Esophagus (tissue), 2 donors: Measurements from ENCODE around the gene SMOC2. TPM values are rescaled to one million over a fixed set of nuclear protein-coding genes. Genes with fewer than 3 reads are reported as not detected.
A peak's percentile ranks its signal among the peaks of the same experiment; 100 is the strongest.

Source experiments
- H3K27ac ChIP-seq, 2 donors: one replicate each; pipeline ENCODE4 v1.5.1; 2013; ENCODE audit warnings: low read depth in 2 of 2, mild to moderate bottlenecking in 2 of 2, inconsistent platforms in 1 of 2, low read length in 1 of 2, moderate library complexity in 1 of 2
- H3K27me3 ChIP-seq, 2 donors: one replicate each; pipeline ENCODE4 v1.6.1; 2013; ENCODE audit warnings: low read length in 2 of 2, control low read depth in 1 of 2, mild to moderate bottlenecking in 1 of 2; ENCODE audit not compliant: insufficient read depth in 2 of 2, control insufficient read depth in 1 of 2
- H3K36me3 ChIP-seq, 2 donors: one replicate each; pipeline ENCODE4 v1.6.1; 2013; ENCODE audit warnings: low read length in 1 of 2; ENCODE audit not compliant: control insufficient read depth in 2 of 2, insufficient read depth in 2 of 2
- H3K4me1 ChIP-seq, 2 donors: one replicate each; pipeline ENCODE4 v1.6.1; 2013; ENCODE audit warnings: low read length in 1 of 2; ENCODE audit not compliant: control insufficient read depth in 2 of 2, insufficient read depth in 2 of 2
- H3K4me3 ChIP-seq, 2 donors: one replicate each; pipeline ENCODE4 v1.5.1; 2013; ENCODE audit warnings: low read length in 2 of 2, mild to moderate bottlenecking in 2 of 2, low read depth in 1 of 2, moderate library complexity in 1 of 2
- H3K9me3 ChIP-seq, 2 donors: one replicate each; pipeline ENCODE4 v1.6.1; 2013; ENCODE audit warnings: mild to moderate bottlenecking in 2 of 2, low read depth in 1 of 2, low read length in 1 of 2, moderate library complexity in 1 of 2; ENCODE audit not compliant: control insufficient read depth in 2 of 2, insufficient read depth in 1 of 2
- WGBS, 2 donors: extraction: QIAGEN DNeasy Blood & Tissue Kit; methylation state at CpG; one replicate each; pipeline ENCODE4 v1.1.7; 2013; 5-methylcytosine and 5-hydroxymethylcytosine counted together
- polyA plus RNA-seq, 2 donors: library from polyadenylated mRNA; stranded (reverse); fragments of 200-250 nt; gene quantifications; one replicate each; pipeline ENCODE4 v1.2.3, GENCODE V29; 2013
- donor health status: healthy with polysubstance abuse.
- donor health status: Bipolar disorder and iron deficiency.

Gene SMOC2
- polyA plus RNA-seq, 2 donors, result 4.6 to 14.4 TPM

DNA sequence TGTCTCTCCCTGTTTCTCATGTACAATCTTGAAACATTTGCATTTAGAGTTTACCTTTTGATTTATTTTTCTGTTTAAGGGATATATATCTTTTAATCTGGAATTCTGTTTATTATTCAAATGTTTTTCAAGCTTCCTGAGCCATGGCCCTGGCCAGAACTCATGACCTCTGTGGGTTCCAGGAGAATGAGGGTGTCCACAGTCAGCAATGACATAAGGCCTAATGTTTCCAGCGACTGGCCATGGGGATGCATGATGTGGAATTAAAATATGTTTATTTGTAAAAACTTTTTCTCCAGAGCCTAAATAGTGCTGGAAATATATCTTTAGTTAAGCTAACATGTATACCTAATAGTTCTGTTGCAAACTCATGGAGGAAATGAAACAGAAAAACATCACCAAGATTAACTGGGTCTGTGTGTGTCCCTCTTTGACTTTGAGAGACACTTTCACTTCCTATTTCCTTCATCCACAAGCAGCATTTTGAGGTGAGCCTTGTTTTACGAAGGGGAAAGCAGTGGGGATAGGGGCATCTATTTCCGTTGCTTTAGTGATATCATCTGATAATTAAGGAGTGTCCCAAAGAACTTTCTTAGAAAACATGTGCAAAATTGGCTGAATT lies 87.6 kb downstream of the SMOC2 start:
- WGBS, 2 donors, result 65 to 89% methylated on average over 3 of the region's 3 CpGs
- Histone ChIP-seq H3K27me3 (no peaks in the 10 kb centered on the region), H3K4me3 (no peak overlapping the region), H3K4me1 (peaks cover 0 to 3% of the 10 kb centered on the region in 2 donors), H3K9me3 (no peaks in the 10 kb centered on the region), H3K36me3 (no peaks in the 10 kb centered on the region), H3K27ac (no peak overlapping the region)

DNA sequence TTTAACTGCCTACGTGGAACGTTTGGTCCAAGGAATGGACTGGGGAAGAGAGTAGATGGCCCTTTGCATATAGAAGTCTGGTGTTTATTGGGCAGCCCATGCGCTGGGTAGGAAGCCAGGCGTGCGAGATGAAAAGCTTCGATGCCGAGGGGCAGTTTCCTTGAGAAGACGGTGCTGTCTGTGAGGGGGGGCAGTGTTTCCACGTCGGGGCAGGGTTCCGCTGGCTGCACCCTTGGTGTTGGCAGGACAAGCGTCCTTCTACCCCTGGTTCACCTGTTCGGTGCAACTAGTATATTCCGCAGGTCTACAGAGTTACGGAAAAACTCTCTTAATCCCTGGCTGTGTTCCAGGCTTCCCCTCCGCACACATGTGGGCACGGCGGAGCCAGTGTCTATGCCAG lies 88.2 kb downstream of the SMOC2 start:
- 91 to 93% methylated on average over 18 of the region's 18 CpGs for WGBS, 2 donors
- H3K9me3 ChIP-seq, result no peaks in the 10 kb centered on the region

DNA sequence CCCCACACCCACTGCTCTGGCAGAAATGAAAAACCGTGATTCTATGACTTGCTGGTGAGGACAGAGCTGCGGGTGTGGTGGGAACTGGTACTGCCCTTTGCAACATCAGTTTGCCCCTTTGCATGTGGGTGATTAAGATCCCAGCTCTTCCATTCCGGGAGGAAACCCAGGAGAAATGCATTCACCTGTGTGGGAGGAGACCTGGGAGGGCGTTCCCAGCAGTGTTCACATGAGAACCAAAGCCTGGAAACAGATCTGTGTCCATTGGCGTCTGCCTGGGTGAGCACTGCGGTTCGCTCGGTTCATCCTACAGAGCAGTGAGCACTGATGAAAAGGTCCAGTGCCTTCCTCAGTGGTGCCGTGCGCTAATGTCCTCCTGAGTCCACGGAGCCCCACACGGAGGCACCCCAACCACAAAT lies 89.7 kb downstream of the SMOC2 start:
- Histone ChIP-seq H3K4me1 (no peaks in the 10 kb centered on the region), H3K27me3 (no peaks in the 10 kb centered on the region), H3K9me3 (no peaks in the 10 kb centered on the region), H3K27ac (no peak overlapping the region), H3K4me3 (no peak overlapping the region), H3K36me3 (no peaks in the 10 kb centered on the region)
- WGBS, 2 donors, result 79 to 83% methylated on average over 12 of the region's 12 CpGs

More for the DNA sequence above, 88.2 kb downstream of the SMOC2 start:
- no peaks in the 10 kb centered on the region for H3K36me3 ChIP-seq
- no peak overlapping the region for H3K4me3 ChIP-seq
- no peak overlapping the region for H3K27ac ChIP-seq
- H3K27me3 ChIP-seq, result no peaks in the 10 kb centered on the region
- H3K4me1 ChIP-seq, result peaks cover 0 to 3% of the 10 kb centered on the region in 2 donors

DNA sequence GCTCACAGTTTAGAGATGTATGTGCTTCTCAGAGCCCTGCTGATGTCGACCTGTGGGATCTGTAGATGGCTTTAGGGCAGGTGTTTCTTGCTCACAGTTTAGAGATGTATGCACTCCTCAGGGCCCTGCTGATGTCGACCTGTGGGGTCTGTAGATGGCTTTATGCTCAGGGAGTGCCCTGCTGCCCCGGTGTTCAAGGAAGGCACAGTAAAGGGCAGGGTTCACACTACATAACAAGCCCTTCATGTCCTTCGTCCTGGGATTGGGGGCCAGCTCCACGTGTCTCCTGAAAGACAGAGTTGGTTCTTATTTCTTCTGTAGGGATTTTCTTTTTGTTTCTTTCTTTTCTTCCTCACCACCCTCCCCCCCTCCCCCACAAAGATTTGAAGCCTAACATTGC lies 91.1 kb downstream of the SMOC2 start:
- Histone ChIP-seq H3K36me3 (no peaks in the 10 kb centered on the region), H3K4me1 (peaks cover 0 to 2% of the 10 kb centered on the region in 2 donors), H3K9me3 (no peaks in the 10 kb centered on the region), H3K4me3 (no peak overlapping the region), H3K27ac (no peak overlapping the region), H3K27me3 (no peaks in the 10 kb centered on the region)
- 71 to 72% methylated on average over 5 of the region's 5 CpGs for WGBS, 2 donors

DNA sequence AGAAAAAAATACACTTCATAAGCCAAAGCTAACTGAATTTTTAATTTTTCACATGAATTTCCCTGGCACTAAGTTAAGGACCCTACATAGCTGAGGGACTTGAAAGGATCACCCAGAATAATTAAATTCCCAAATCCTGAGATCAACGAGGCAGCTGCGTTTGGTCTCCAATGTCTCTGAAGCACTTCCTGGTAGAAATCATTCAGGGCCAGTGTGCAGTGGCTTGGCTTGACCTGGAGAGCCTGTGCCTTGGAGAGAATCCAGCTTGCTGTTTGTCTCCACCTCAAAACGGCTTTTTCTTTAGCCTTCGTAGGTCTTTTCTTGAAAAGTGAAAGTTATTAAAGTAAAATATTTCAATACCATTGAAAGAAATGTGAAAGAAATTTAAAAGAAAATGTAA lies 92.4 kb downstream of the SMOC2 start:
- H3K9me3 ChIP-seq, result no peaks in the 10 kb centered on the region
- 38 to 59% methylated on average over 4 of the region's 4 CpGs for WGBS, 2 donors

DNA sequence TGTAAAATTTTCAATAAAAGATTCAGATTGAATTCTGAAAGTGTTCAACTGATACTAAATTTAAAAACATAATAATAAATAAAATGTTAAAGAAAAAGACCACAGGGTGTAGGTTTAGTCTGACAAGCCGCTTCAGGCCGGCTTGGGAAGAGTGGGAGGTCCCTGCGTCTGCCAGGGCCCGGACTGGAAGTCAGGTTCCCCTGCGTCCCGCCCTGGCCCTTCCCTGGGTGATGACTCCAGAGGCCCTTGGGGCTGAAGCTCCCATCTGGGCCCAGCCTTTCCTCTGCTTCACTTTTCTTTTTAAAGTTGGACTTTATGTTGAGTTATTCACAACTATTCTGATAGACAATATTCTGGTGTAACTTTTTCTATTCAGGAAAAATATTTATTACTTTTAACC lies 93.3 kb downstream of the SMOC2 start:
- 86 to 89% methylated on average over 6 of the region's 6 CpGs for WGBS, 2 donors
- Histone ChIP-seq H3K9me3 (no peaks in the 10 kb centered on the region), H3K4me1 (peaks cover 0 to 2% of the 10 kb centered on the region in 2 donors), H3K27me3 (no peaks in the 10 kb centered on the region), H3K27ac (no peak overlapping the region), H3K36me3 (no peaks in the 10 kb centered on the region), H3K4me3 (no peak overlapping the region)

More for the DNA sequence above, 92.4 kb downstream of the SMOC2 start:
- H3K27me3 ChIP-seq, result no peaks in the 10 kb centered on the region
- H3K36me3 ChIP-seq, result no peaks in the 10 kb centered on the region
- H3K4me1 ChIP-seq, result peaks cover 0 to 2% of the 10 kb centered on the region in 2 donors
- H3K4me3 ChIP-seq, result no peak overlapping the region
- no peak overlapping the region for H3K27ac ChIP-seq

DNA sequence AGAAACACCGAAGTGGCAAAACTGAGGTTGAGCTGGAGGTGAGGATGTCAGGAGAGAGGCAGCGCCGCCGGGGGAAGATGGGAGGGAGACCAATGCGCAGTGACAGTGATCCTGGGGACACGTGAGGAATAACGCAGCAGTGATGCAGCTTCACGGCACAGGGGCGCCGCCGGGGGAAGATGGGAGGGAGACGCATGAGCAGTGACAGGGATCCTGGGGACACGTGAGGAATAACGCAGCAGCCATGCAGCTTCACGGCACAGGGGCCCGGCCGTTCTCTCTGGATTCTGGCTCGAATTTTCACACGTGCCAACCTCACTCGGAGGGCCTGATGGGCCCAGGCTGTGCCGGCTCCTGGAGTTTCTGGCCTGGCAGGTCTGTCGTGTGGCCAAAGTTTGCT lies 94.7 kb downstream of the SMOC2 start:
- Histone ChIP-seq H3K27me3 (no peaks in the 10 kb centered on the region), H3K9me3 (no peaks in the 10 kb centered on the region), H3K4me3 (no peak overlapping the region), H3K4me1 (peaks cover 0 to 2% of the 10 kb centered on the region in 2 donors), H3K36me3 (no peaks in the 10 kb centered on the region), H3K27ac (peak overlapping the region; percentile 23 to 63)
- 91 to 92% methylated on average over 22 of the region's 22 CpGs for WGBS, 2 donors

DNA sequence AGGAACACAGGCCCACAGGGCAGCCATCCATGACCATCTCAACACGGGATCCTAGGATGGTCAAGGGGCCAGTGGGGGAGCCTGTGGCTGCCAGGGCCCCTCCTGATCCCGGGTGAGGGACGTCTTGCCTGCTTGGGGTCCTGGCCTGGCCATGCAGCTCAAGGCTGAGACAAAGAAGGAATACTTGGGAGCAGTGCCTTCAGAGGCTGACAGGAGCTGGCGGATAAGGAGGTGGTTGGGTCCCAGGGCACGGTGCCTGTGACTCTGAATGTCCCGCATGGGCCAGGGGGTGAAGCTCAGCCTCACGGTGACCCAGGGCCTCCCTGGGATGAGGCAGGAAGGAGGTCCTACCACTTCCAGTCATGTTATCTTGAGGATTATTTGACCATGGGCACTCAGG lies 95.2 kb downstream of the SMOC2 start:
- Histone ChIP-seq H3K4me3 (no peak overlapping the region), H3K36me3 (no peaks in the 10 kb centered on the region), H3K27me3 (no peaks in the 10 kb centered on the region), H3K9me3 (no peaks in the 10 kb centered on the region), H3K27ac (peak overlapping the region; percentile 23 to 63), H3K4me1 (peaks cover 0 to 2% of the 10 kb centered on the region in 2 donors)
- WGBS, 2 donors, result 70 to 76% methylated on average over 7 of the region's 7 CpGs

DNA sequence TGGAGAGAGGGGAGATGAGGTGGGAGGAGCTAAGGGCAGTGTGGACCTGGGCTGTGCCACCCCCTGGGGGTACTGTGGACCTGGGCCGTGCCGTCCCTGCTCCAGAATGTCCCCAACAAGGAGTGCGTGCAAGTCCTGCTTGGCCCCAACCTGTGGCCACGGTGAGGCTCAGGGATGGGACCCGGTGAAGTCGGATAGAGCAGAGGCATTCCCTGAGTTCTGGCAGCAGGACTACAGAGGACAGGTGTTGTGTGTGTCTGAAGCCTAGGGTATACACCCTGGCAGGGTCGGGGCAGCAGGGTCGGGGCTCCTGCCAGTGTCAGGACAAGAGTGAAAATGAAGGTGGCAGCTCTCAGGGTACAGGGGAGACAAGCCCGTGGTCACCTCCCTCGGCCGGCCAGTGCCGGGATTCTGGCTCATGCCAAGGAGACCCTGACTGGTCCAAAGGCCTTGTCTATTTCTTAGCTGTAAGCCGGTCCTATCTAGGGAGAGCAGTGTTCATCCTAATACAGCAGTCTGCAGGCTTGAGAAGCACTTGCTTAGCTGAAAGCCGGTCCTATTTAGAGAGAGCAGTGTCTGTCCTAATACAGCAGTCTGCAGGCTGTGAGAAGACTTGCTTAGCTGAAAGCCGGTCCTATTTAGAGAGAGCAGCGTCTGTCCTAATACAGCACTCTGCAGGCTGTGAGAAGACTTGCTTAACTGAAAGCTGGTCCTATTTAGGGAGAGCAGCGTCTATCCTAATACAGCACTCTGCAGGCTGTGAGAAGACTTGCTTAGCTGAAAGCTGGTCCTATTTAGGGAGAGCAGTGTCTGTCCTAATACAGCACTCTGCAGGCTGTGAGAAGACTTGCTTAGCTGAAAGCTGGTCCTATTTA lies 95.9 kb downstream of the SMOC2 start:
- Histone ChIP-seq H3K4me3 (no peak overlapping the region), H3K36me3 (no peaks in the 10 kb centered on the region), H3K4me1 (peaks cover 0 to 2% of the 10 kb centered on the region in 2 donors), H3K27ac (peak overlapping the region; percentile 23 to 63), H3K9me3 (no peaks in the 10 kb centered on the region), H3K27me3 (no peaks in the 10 kb centered on the region)
- 82 to 85% methylated on average over 17 of the region's 17 CpGs for WGBS, 2 donors
